Testis (tissue), 5 donors: Measurements from ENCODE around the gene GBP1. TPM values are rescaled to one million over a fixed set of nuclear protein-coding genes. Genes with fewer than 3 reads are reported as not detected.
A peak's percentile ranks its signal among the peaks of the same experiment; 100 is the strongest.

Source experiments
- DNase-seq: peaks from one replicate; pipeline ENCODE4 v3.0.0-alpha.2; 2019
- H3K27ac ChIP-seq, 2 donors: fragments of 200-600 bp; sonication (generic); one replicate each; pipeline ENCODE4 v1.5.1; 2019
- H3K27me3 ChIP-seq: fragments of 200-600 bp; sonication (generic); one replicate; pipeline ENCODE4 v1.5.1; 2019
- H3K36me3 ChIP-seq: fragments of 200-600 bp; sonication (generic); one replicate; pipeline ENCODE4 v1.5.1; 2017; ENCODE audit warnings: low read depth; ENCODE audit errors: missing control alignments
- H3K4me1 ChIP-seq: fragments of 200-600 bp; sonication (generic); one replicate; pipeline ENCODE4 v1.5.1; 2019
- H3K4me3 ChIP-seq, 2 donors: fragments of 200-600 bp; sonication (generic); one replicate each; pipeline ENCODE4 v1.5.1; 2017 to 2019
- H3K9me3 ChIP-seq: fragments of 200-600 bp; sonication (generic); one replicate; pipeline ENCODE4 v1.5.1; 2017
- CTCF ChIP-seq, 3 experiments: fragments of 450-650 bp in 2 of 3; fragments of 200-600 bp in 1 of 3; sonication (generic) in 1 of 3; IDR thresholded peaks; one replicate each; pipeline ENCODE4 v1.5.1; 2016 to 2019; ENCODE audit warnings: antibody characterized with exemption in 3 of 3, mild to moderate bottlenecking in 2 of 3, moderate library complexity in 1 of 3
- POLR2A ChIP-seq: fragments of 450-650 bp; IDR thresholded peaks from one replicate; pipeline ENCODE4 v1.6.1; 2017; ENCODE audit warnings: antibody characterized with exemption, mild to moderate bottlenecking, moderate library complexity
- WGBS, 2 donors: methylation state at CpG; one replicate each; pipeline ENCODE4 v1.1.5; 2018; 5-methylcytosine and 5-hydroxymethylcytosine counted together
- intact Hi-C: fragments of 100-400 bp; cut with DNase I; formaldehyde crosslinking; loops from one replicate; pipeline ENCODE4 v1.15.1; 2023; ENCODE audit warnings: low total_unique reads
- long read RNA-seq, 2 donors: transcript quantifications; one replicate each; lab custom pipeline, GENCODE V29; 2026
- polyA plus RNA-seq: library from polyadenylated mRNA; stranded (reverse); fragments of 350-450 nt; fragmentation: Illumina TruSeq; extraction: RNeasy Lipid Tissue Mini Kit (QIAGEN cat#74804); gene quantifications from one replicate; pipeline ENCODE4 v1.2.3, GENCODE V29; 2014; ENCODE audit warnings: low read depth, low replicate concordance; ENCODE audit not compliant: insufficient read depth
- total RNA-seq, 2 donors: library from RNA; depleted of rRNA; stranded (reverse); fragments of >200 nt; gene quantifications; one replicate each; pipeline ENCODE4 v1.2.3, GENCODE V29; 2016

Gene GBP1
- total RNA-seq (10 to 100 TPM; 11.3 to 19.1 TPM), polyA plus RNA-seq (21.5 TPM)
- long read RNA-seq, donor 1, partial matches to known transcripts = 0 of 2 reads
- long read RNA-seq, donor 1, other reads (novel, unspliced or antisense) = 0 of 2 reads
- long read RNA-seq, donor 2, partial matches to known transcripts = 0 of 3 reads
- long read RNA-seq, donor 2, other reads (novel, unspliced or antisense) = 0 of 3 reads

- no peaks in the 10 kb centered on the region for H3K27me3 ChIP-seq
- H3K36me3 ChIP-seq = no peaks in the 10 kb centered on the region
- H3K4me1 ChIP-seq = peaks cover 7% of the 10 kb centered on the region
- intact Hi-C loops = no loop called here
- peak within 1 kb of the TSS; percentile 83 to 91 for H3K27ac ChIP-seq
- WGBS, 2 donors = 38 to 52% methylated on average over 4 of the region's 4 CpGs
- peak; percentile 22 for DNase-seq
- TF ChIP-seq CTCF (IDR thresholded peaks at IDR 0.05) = no peak
- TF ChIP-seq POLR2A = no peak
- peak within 1 kb of the TSS; percentile 47 to 62 for H3K4me3 ChIP-seq
- H3K9me3 ChIP-seq = no peaks in the 10 kb centered on the region
Measured at GRCh38 chr1:89065079-89065868, at the start of gene GBP1. Gene GBP1 (minus strand): TSS chr1:89065208. CDS start chr1:89063234, 1,974 bp downstream.

- WGBS, 2 donors = 90 to 93% methylated on average over 2 of the region's 2 CpGs
- Histone ChIP-seq H3K27ac (no peak overlapping the region), H3K9me3 (no peaks in the 10 kb centered on the region), H3K4me1 (no peaks in the 10 kb centered on the region), H3K36me3 (no peaks in the 10 kb centered on the region), H3K4me3 (no peak overlapping the region), H3K27me3 (no peaks in the 10 kb centered on the region)
- TF ChIP-seq POLR2A = no peak
- no peak for TF ChIP-seq CTCF (IDR thresholded peaks at IDR 0.05)
- DNase-seq = no peak
- intact Hi-C loops = no loop called here
Measured at GRCh38 chr1:89114662-89115061, 49.7 kb upstream of the GBP1 start.

GRCh38 chr1:89112871-89113613, 48.0 kb upstream of the GBP1 start:
- Histone ChIP-seq H3K27ac (no peak overlapping the region), H3K36me3 (no peaks in the 10 kb centered on the region), H3K27me3 (no peaks in the 10 kb centered on the region), H3K4me1 (no peaks in the 10 kb centered on the region), H3K4me3 (no peak overlapping the region), H3K9me3 (no peaks in the 10 kb centered on the region)
- 36 to 45% methylated on average over 5 of the region's 5 CpGs for WGBS, 2 donors
- intact Hi-C loops = no loop called here
- TF ChIP-seq CTCF (IDR thresholded peaks at IDR 0.05) (no peak), POLR2A (no peak)
- DNase-seq = no peak

- H3K27ac ChIP-seq = no peak overlapping the region
- intact Hi-C loops = no loop called here
- no peaks in the 10 kb centered on the region for H3K4me1 ChIP-seq
- WGBS, 2 donors = 67 to 74% methylated on average over 17 of the region's 17 CpGs
- DNase-seq = peak; percentile 27
- no peak overlapping the region for H3K4me3 ChIP-seq
- no peaks in the 10 kb centered on the region for H3K27me3 ChIP-seq
- TF ChIP-seq POLR2A = no peak
- no peak for TF ChIP-seq CTCF (IDR thresholded peaks at IDR 0.05)
- H3K36me3 ChIP-seq = no peaks in the 10 kb centered on the region
- no peaks in the 10 kb centered on the region for H3K9me3 ChIP-seq
Measured at GRCh38 chr1:89104687-89105086, 39.7 kb upstream of the GBP1 start.
